ENCODE results near the gene FBXO10. TPM values are rescaled to one million over a fixed set of nuclear protein-coding genes. Genes with fewer than 3 reads are reported as not detected.

FBXO10 gene
- total and polyA plus RNA-seq, 2 of the 8 experiments (the other 6 are each of a cell fraction or from before 2014, with no cell fraction given), result 13.1 to 13.9 TPM

DNA sequence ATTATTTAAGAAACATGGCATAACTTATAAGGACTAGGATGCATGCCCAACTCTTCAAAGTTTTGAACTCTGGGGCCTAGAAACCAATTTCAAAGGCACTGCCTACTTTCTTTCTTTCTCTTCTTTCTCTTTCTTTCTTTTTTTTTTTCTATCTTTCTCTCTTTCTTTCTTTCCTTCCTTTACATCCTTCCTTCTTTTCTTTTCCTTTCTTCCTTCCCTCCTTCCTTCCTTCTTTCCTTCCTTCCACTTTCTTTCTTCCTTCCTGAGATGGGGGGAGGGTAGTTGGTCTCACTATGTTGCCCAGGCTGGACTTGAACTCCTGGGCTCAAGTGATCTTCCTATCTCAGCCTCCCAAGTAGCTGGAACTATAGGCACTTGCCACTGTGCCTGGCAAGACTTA, 32.1 kb upstream of the FBXO10 start:
- H3K36me3 ChIP-seq (ENCODE audit: control insufficient read depth in 2 of 4, insufficient read depth in 4 of 4, low read length in 3 of 4), result no peaks in the 10 kb centered on the region
- no peak overlapping the region for H2AK5ac ChIP-seq (ENCODE audit: low read depth, low read length)
- H2BK12ac ChIP-seq (ENCODE audit: low read depth, low read length), result no peak overlapping the region
- no peak overlapping the region for H3K56ac ChIP-seq (replicated peaks; ENCODE audit: insufficient read length, low read depth, low read length)
- H3K9me3 ChIP-seq (ENCODE audit: insufficient read depth in 2 of 2, low read depth in 1 of 2, low read length in 1 of 2), result no peaks in the 10 kb centered on the region
- H2AFZ ChIP-seq (ENCODE audit: low read length), result no peak overlapping the region
- H3K14ac ChIP-seq (ENCODE audit: insufficient read length), result no peak overlapping the region
- ChIA-PET POLR2A (ENCODE audit: partially characterized antibody) (interaction anchor here (1.0 to 1.4 kb wide), 2 partner anchors 11 to 19 kb away, joined by 4 read pairs; no protein-coding TSS in a partner anchor), CTCF (ENCODE audit: partially characterized antibody) (no interaction called here)
- H3K18ac ChIP-seq (ENCODE audit: extremely low read depth, low read length), result no peak overlapping the region
- no peaks in the 10 kb centered on the region for H3K79me2 ChIP-seq (ENCODE audit: control insufficient read depth in 1 of 2, insufficient read depth in 2 of 2, low read length in 2 of 2)
- no peaks in the 10 kb centered on the region for H3K23me2 ChIP-seq (ENCODE audit: low read depth, low read length)
- no peak for FAIRE-seq
- no peak for DNase-seq (ENCODE audit: low read depth in 1 of 2, low spot score in 2 of 2)
- no peak overlapping the region for H3K4me3 ChIP-seq (ENCODE audit: extremely low read depth in 1 of 4, insufficient read depth in 2 of 4, low read depth in 3 of 4, low read length in 4 of 4)
- no peaks in the 10 kb centered on the region for H4K20me1 ChIP-seq (replicated peaks in 1 of 2; ENCODE audit: control insufficient read depth in 1 of 2, insufficient read depth in 2 of 2, low read length in 2 of 2)
- H4K91ac ChIP-seq (replicated peaks; ENCODE audit: insufficient read length, low read length), result no peak overlapping the region
- no peak overlapping the region for H3K9ac ChIP-seq (replicated peaks in 1 of 4; ENCODE audit: extremely low read depth in 1 of 4, low read depth in 3 of 4, low read length in 3 of 4)
- no peak overlapping the region for H3K4ac ChIP-seq (replicated peaks; ENCODE audit: insufficient read length, low read depth, low read length)
- H3K27ac ChIP-seq (ENCODE audit: low read depth, low read length), result no peak overlapping the region
- H2BK5ac ChIP-seq (ENCODE audit: low read depth, low read length), result no peak overlapping the region
- H3K4me2 ChIP-seq (ENCODE audit: insufficient read depth in 1 of 2, low read depth in 2 of 2, low read length in 2 of 2), result no peak overlapping the region
- H2BK15ac ChIP-seq (ENCODE audit: low read length), result no peak overlapping the region
- no peak overlapping the region for H2BK120ac ChIP-seq (replicated peaks; ENCODE audit: low read depth, low read length)
- no peak overlapping the region for H3K23ac ChIP-seq (ENCODE audit: insufficient read length)
- H4K8ac ChIP-seq (ENCODE audit: extremely low read depth, insufficient read depth, low read length), result no peak overlapping the region
- no peaks in the 10 kb centered on the region for H3K79me1 ChIP-seq (ENCODE audit: low read depth, low read length)
- no peaks in the 10 kb centered on the region for H3K27me3 ChIP-seq (replicated peaks in 1 of 4; ENCODE audit: control insufficient read depth in 3 of 4, extremely low read depth in 1 of 4, insufficient read depth in 3 of 4, low read length in 3 of 4)
- no peak overlapping the region for H4K5ac ChIP-seq (ENCODE audit: insufficient read length, low read depth, low read length)
- no peak overlapping the region for H2BK20ac ChIP-seq (ENCODE audit: low read length)
- H3K4me1 ChIP-seq (replicated peaks in 1 of 4; ENCODE audit: control insufficient read depth in 3 of 4, insufficient read depth in 4 of 4, low read length in 3 of 4), result no peaks in the 10 kb centered on the region
- no peak for TF ChIP-seq CREB1 (IDR thresholded peaks at IDR 0.05)
- TF ChIP-seq KDM4A (IDR thresholded peaks at IDR 0.05; ENCODE audit: low read depth, low read length, severe bottlenecking), result no peak
- TF ChIP-seq ATF3 (IDR thresholded peaks at IDR 0.05; ENCODE audit: insufficient read depth, low read depth, low read length), result no peak
- TF ChIP-seq BCL11A (IDR thresholded peaks at IDR 0.05; ENCODE audit: low read depth in 2 of 2, low read length in 2 of 2), result no peak
- TF ChIP-seq SP2 (IDR thresholded peaks at IDR 0.05; ENCODE audit: low read length), result no peak
- no peak for TF ChIP-seq BRCA1 (IDR thresholded peaks at IDR 0.05; ENCODE audit: low read depth, low read length)
- TF ChIP-seq HDAC6 (IDR thresholded peaks at IDR 0.05; ENCODE audit: low read depth, low read length), result no peak
- TF ChIP-seq MAFK (IDR thresholded peaks at IDR 0.05; ENCODE audit: low read depth, low read length), result no peak
- TF ChIP-seq GTF2F1 (IDR thresholded peaks at IDR 0.05; ENCODE audit: borderline replicate concordance, low read depth, low read length), result no peak
- no peak for TF ChIP-seq SP1 (IDR thresholded peaks at IDR 0.05; ENCODE audit: low read depth, low read length)
- no peak for TF ChIP-seq NRF1 (IDR thresholded peaks at IDR 0.05; ENCODE audit: low read depth, low read length)
- TF ChIP-seq SIN3A (conservative IDR thresholded peaks at IDR 0.05 in 1 of 2, IDR thresholded peaks at IDR 0.05 in 1 of 2; ENCODE audit: low read depth in 1 of 2, low read length in 2 of 2), result no peak
- TF ChIP-seq POLR2A (IDR thresholded peaks at IDR 0.05; ENCODE audit: control extremely low read depth in 1 of 2, low read depth in 2 of 2, low read length in 2 of 2), result no peak
- no peak for TF ChIP-seq TEAD4 (IDR thresholded peaks at IDR 0.05; ENCODE audit: low read depth, low read length)
- TF ChIP-seq NANOG (IDR thresholded peaks at IDR 0.05; ENCODE audit: insufficient read depth, low read depth, low read length, poor library complexity, severe bottlenecking), result no peak
